Prostate gland (tissue), 2 donors: ENCODE results near the gene GRAMD4.

ENCODE experiments used
- CTCF ChIP-seq, 4 experiments: fragments of 200-600 bp in 2 of 4; fragments of 450-650 bp in 2 of 4; sonication (generic) in 2 of 4; IDR thresholded peaks; 1 replicate in 3 of 4; 2 replicates in 1 of 4; pipeline ENCODE4 v1.5.1; 2016 to 2019; ENCODE audit warnings: antibody characterized with exemption in 4 of 4, mild to moderate bottlenecking in 2 of 4, moderate library complexity in 2 of 4
- POLR2A ChIP-seq: fragments of 450-650 bp; IDR thresholded peaks from one replicate; pipeline ENCODE4 v1.6.1; 2016; ENCODE audit warnings: antibody characterized with exemption, mild to moderate bottlenecking

GRCh38 chr22:46626356-46626755 is 6.2 kb downstream of the GRAMD4 start:
- no peak for TF ChIP-seq CTCF (IDR thresholded peaks at IDR 0.05)
- TF ChIP-seq POLR2A: no peak
